SK-N-SH (cell line): ENCODE data around the gene MYO9B.

Source experiments
- CTCF ChIP-seq: fragments of 200-600 bp; sonication (generic); IDR thresholded peaks from 2 replicates; pipeline ENCODE4 v1.6.1; 2017; ENCODE audit warnings: antibody characterized with exemption, mild to moderate bottlenecking, moderate library complexity
- EP300 ChIP-seq, 2 experiments: IDR thresholded peaks; 2 replicates each; pipeline versions ENCODE4 v1.4.0 to v1.6.1; 2012; ENCODE audit warnings: borderline replicate concordance in 1 of 2, low read depth in 1 of 2, low read length in 1 of 2
- EZH2phosphoT487 ChIP-seq: fragments of 200-600 bp; sonication (generic); IDR thresholded peaks from 2 replicates; pipeline ENCODE4 v1.6.1; 2017; ENCODE audit warnings: low read depth, mixed run types, mild to moderate bottlenecking, antibody characterized with exemption, moderate library complexity, borderline replicate concordance
- FOSL2 ChIP-seq: IDR thresholded peaks from 2 replicates; pipeline ENCODE4 v1.4.0; 2012; ENCODE audit warnings: low read depth, mild to moderate bottlenecking, moderate library complexity, borderline replicate concordance
- FOXM1 ChIP-seq: IDR thresholded peaks from 2 replicates; pipeline ENCODE4 v1.4.0; 2012; ENCODE audit warnings: low read depth, mild to moderate bottlenecking
- NRF1 ChIP-seq: IDR thresholded peaks from 2 replicates; pipeline ENCODE4 v1.6.1; 2012; ENCODE audit warnings: low read depth, mild to moderate bottlenecking, low read length
- PBX3 ChIP-seq: IDR thresholded peaks from 2 replicates; pipeline ENCODE4; 2012
- POLR2AphosphoS5 ChIP-seq: IDR thresholded peaks from 2 replicates; pipeline ENCODE4 v1.6.1; 2012; ENCODE audit warnings: low read depth, low read length
- SMC3 ChIP-seq: IDR thresholded peaks from 2 replicates; pipeline ENCODE4 v1.6.1; 2012; ENCODE audit warnings: low read depth, low read length, improper control_type of control experiment
- TF ChIP-seq, protein P1 (sequence below): IDR thresholded peaks from 2 replicates; pipeline ENCODE4 v1.4.0; 2012; ENCODE audit warnings: low read depth

DNA sequence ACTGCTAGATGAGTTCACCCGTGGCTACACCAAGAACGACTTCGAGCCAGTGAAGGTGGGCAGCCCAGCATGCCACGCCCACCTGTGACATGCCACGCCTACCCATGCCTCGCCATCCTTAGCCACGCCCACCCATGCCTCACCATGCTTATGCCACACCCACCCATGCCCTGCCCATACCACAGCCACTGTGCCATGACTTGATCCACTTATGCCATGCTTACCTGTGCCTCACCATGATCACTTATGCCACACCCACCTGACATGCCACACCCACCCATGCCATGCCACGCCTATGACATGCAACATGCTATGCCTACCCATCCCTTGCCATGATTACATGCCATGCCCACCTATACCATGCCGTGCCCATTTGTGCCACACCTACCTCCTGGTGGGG, 126.7 kb downstream of the MYO9B start:
- TF ChIP-seq, protein P1, sequence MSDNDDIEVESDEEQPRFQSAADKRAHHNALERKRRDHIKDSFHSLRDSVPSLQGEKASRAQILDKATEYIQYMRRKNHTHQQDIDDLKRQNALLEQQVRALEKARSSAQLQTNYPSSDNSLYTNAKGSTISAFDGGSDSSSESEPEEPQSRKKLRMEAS, result no peak
- TF ChIP-seq PBX3 (no peak), CTCF (no peak), SMC3 (no peak), NRF1 (no peak), EZH2phosphoT487 (no peak), EP300 (IDR thresholded peaks at IDR 0.05; ENCODE audit: borderline replicate concordance in 1 of 2, low read depth in 1 of 2, low read length in 1 of 2) (no peak), FOSL2 (no peak), POLR2AphosphoS5 (no peak), FOXM1 (no peak)
